GM10847 (cell line): ENCODE data around the gene BOK.

Experiments used
- POLR2A ChIP-seq: IDR thresholded peaks from 2 replicates; pipeline ENCODE4 v1.6.1; 2011; ENCODE audit not compliant: insufficient read length; ENCODE audit errors: extremely low read depth

Gene BOK

DNA sequence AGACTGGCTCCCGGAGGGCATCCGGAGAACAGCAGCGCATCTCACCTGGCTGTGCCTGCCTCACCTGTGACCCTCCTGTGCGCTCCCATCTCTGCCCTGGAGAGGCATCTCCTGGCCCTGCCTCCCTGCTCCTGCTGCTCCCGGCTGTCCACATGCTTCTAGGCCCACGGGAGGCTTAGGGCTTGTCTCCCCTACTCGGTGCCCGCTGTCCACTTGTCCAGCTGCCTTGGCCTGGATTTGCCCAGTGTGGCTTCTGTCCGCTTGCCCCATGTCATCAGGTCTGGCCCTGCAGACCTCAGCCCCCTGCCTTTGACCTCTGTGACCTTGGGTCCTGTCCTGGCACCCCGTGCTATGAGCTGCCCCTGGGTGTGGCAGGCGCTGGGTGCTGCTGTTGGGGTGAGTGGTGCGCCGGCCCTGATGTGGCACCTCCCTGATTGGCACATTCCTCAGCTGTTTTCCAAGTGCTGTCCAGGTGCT is 4.5 kb downstream of the BOK start:
- TF ChIP-seq POLR2A, result no peak

DNA sequence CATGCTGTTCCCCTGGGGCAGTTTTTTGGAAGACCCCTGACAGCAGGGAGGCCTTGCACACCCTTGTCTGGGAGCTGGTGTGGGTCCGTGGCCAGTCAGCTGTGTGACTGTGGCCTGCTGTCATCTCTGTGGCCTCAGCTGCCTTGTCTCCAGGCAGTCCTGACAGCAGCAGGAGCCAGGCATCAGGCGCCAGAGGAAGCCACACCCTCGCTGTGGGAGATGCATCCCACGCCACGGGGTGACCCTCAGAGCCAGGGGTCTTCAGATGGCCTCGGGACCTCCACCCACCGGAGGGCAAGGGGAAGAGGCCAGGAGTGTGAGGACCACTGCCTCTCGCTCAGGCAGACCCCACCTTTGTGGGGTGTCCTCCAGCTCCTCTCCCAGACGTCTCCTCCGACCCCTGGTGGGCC is 5.0 kb downstream of the BOK start:
- TF ChIP-seq POLR2A, result no peak

DNA sequence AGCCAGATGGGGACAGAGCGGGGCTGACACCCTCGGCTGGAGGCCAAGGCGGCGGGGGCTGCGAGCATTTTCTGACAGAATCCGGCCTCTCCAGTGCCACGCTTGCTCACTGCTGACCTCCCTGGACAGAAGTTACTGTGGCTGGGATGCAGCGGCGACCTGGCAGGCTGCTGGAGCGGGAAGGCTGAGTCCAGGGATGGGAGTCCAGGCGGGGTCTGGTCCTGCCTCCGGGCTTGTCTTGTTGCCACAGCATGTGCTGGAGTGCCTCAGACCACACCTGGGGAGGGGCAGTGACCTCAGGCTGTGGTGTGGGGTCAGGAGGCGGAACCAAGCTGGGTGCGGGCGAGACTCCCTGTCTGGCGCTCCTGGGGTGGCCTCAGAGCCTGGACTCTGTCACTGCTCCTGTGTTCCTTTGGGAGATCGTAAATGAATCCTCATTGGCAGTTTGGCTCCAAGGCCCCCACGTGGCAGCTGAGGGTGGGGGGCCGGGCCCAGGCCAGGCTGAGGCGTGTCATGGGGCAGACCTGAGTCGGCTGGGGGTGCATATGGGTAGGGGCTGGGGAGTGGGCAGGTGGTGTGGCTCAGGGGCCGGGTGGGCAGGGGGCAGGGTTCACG is 5.5 kb downstream of the BOK start:
- TF ChIP-seq POLR2A, result no peak

DNA sequence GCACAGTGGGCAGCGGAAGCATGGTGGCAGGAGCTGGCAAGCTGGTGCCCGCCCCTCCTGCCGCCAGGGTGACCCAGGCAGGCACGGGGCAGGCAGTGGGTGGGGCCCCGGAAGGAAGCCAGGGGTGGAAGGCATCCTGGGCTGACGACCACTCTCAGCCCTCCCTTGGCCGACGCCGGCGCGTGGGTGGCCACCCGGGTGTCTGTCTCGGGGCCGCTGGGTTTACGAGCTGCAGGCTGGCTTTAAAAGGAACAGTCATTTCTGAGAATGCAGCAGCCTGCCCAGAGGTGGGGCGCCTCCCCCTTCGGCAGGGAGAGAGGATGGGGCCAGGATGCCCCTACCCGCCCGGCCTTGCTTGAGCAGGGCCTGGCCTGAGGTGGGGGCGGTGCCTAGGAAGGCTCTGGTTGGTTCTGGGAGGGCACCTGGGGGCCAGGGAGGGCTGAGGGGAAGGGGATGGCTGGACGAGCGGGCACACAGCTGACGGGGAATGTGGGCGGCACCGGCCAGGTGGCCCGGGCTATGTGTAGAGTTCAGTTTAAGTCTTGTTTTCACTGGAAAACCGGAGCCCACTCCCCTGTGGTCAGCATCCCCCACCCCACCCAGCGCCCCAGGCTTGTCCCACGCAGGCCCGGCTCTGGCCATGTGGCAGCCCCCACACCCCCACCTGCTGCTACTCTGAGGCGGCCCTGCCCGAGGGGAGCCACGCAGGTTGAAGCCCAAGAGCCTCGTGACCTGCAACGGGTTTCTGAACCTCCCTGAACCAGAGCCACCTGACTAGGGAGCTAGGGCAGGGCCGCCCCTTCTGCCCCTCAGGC is 6.3 kb downstream of the BOK start:
- no peak for TF ChIP-seq POLR2A

DNA sequence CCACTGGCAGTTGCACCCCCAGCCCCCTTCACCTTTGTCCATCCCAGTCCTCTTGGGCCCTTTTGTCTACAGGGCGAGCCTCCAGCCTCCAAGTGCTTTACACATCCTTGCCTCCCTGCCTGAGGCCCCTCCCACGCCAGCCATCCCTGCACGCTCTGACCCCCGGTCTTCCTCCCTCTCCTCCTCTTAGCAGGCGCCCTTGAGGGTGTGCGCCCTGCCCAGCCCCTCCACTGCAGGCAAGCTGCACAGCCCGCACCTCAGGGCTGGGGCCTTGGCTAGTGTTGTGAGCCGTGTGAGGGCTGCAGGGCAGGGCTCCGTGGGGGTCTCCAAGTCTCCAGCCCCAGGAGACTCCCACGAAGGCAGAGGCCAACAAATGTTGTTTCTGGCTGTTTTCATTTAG is 6.9 kb downstream of the BOK start:
- no peak for TF ChIP-seq POLR2A

DNA sequence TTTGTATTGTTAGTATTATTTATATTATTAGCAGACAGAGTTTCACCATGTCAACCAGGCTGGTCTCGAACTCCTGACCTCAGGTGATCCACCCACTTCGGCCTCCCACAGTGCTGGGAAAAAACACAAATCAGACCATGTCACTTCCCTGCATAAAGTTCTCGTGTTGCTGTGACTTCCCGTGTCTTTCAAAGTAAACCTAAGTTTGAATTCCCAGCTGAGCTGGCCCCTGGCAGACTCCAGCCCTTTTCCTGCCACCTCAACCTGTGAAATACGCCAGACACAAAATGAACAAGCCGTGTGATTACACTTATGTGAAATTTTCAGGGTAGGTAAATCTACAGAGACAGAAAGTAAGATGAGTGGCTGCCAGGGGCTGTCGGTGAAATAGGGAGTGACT is 7.9 kb downstream of the BOK start:
- no peak for TF ChIP-seq POLR2A

DNA sequence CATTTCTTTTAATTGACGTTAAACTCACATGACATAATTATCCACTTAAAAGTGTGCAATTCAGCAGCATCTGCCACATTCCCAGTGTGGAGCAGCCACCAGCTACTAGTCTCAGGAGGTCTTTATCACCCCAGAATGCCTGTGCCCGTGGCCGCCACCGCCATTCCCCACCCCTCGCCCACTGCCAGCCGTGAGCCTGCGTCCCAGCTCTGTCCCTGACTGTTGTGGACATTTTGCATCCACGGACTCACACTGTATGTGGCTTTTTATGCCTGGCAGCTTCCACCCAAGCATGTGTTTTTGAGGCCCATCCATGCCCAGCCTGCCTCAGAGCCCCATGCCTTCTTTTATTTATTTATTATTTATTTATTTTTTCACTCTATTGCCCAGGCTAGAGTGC is 9.2 kb downstream of the BOK start:
- TF ChIP-seq POLR2A, result no peak

DNA sequence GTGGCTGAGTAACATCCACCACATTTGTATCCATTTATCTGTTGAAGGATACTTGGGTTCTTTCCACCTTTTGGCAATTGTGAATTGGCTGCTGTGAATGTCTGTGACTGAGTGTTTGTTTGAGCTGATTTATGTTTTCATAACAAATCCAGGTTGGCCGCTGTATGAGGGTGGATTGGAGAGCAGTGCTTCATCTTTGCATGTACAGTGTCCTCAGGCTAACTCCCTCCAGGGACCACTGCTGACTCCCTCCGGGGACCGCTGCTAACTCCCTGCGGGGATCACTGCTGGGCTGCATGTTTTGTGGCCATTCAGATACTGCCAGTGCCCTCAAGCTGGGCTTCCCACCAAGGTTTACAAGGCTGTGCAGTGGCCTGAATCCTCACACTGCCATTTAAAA is 10.2 kb downstream of the BOK start:
- TF ChIP-seq POLR2A, result no peak

GRCh38 chr2:241569831-241570281 is 11.3 kb downstream of the BOK start:
- TF ChIP-seq POLR2A, result no peak

GRCh38 chr2:241570961-241571581 is 12.5 kb downstream of the BOK start:
- no peak for TF ChIP-seq POLR2A

GRCh38 chr2:241571821-241572620 is 13.5 kb downstream of the BOK start:
- TF ChIP-seq POLR2A, result no peak

- TF ChIP-seq POLR2A, result no peak
Observed at GRCh38 chr2:241573741-241574140, 15.2 kb downstream of the BOK start.

GRCh38 chr2:241574911-241575623 is 16.5 kb downstream of the BOK start:
- TF ChIP-seq POLR2A, result no peak

- TF ChIP-seq POLR2A, result no peak
Observed at GRCh38 chr2:241575624-241576292, 17.2 kb downstream of the BOK start.

DNA sequence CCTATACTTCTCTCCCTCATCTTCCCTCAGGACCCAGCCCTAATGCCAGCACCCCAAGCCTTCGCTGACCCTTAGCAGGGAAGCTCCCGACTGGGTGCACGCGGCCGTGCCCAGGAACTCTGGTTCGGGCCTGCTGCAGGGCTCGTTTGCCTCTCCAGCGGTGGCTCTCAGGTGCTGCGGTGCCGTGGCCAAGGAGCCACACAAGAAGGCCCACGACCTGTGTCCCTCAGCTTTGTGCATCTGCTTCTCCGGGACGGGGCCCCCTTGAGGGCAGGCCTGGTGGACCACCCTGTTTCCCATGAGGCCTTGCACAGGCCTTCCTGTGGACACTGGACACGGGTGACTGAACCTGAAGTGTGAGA is 17.7 kb downstream of the BOK start:
- TF ChIP-seq POLR2A, result no peak
